Stimulated activated CD4-positive, alpha-beta T cell treated with anti-CD3 and anti-CD28 coated beads, TNF-alpha, amount 100 ng/mL, for 4 hours (primary cell): ENCODE measurements around the gene ABTB2.

Source experiments
- DNase-seq, 3 experiments: peaks; one replicate each; pipeline ENCODE4 v3.0.0-alpha.2; 2020; ENCODE audit warnings: low read depth in 3 of 3

ABTB2 gene

GRCh38 chr11:34150494-34151151 is 207.2 kb downstream of the ABTB2 start:
- DNase-seq = no peak

- DNase-seq = no peak
These were observed 208.0 kb downstream of the ABTB2 start for GRCh38 chr11:34149786-34150185.

- no peak for DNase-seq
These were observed 208.5 kb downstream of the ABTB2 start for GRCh38 chr11:34149274-34149673.

GRCh38 chr11:34148504-34149165 is 209.2 kb downstream of the ABTB2 start:
- DNase-seq = no peak

GRCh38 chr11:34147581-34147980 is 210.2 kb downstream of the ABTB2 start:
- no peak for DNase-seq

- no peak for DNase-seq
These were observed 210.9 kb downstream of the ABTB2 start for GRCh38 chr11:34146866-34147265.

- DNase-seq = no peak
These were observed 211.4 kb downstream of the ABTB2 start for GRCh38 chr11:34146411-34146810.

- DNase-seq = no peak
These were observed 211.9 kb downstream of the ABTB2 start for GRCh38 chr11:34145847-34146381.

- no peak for DNase-seq
These were observed 212.7 kb downstream of the ABTB2 start for GRCh38 chr11:34145073-34145472.

- no peak for DNase-seq
These were observed 214.8 kb downstream of the ABTB2 start for GRCh38 chr11:34143048-34143447.

- DNase-seq = no peak
These were observed 217.7 kb downstream of the ABTB2 start for GRCh38 chr11:34140149-34140548.

GRCh38 chr11:34139346-34139745 is 218.5 kb downstream of the ABTB2 start:
- no peak for DNase-seq

- DNase-seq = no peak
These were observed 221.4 kb downstream of the ABTB2 start for GRCh38 chr11:34136420-34136819.

- no peak for DNase-seq
These were observed 222.4 kb downstream of the ABTB2 start for GRCh38 chr11:34135439-34135838.

- DNase-seq = no peak
These were observed 223.0 kb downstream of the ABTB2 start for GRCh38 chr11:34134765-34135164.

- no peak for DNase-seq
These were observed 225.4 kb downstream of the ABTB2 start for GRCh38 chr11:34132261-34132965.

GRCh38 chr11:34128824-34129223 is 229.0 kb downstream of the ABTB2 start:
- DNase-seq = no peak

- DNase-seq = no peak
These were observed 230.6 kb downstream of the ABTB2 start for GRCh38 chr11:34126959-34127848.

- no peak for DNase-seq
These were observed 232.7 kb downstream of the ABTB2 start for GRCh38 chr11:34124885-34125668.

GRCh38 chr11:34120651-34121050 is 237.2 kb downstream of the ABTB2 start:
- DNase-seq = no peak

- no peak for DNase-seq
These were observed 243.3 kb downstream of the ABTB2 start for GRCh38 chr11:34114471-34114870.
